ENCODE data around the gene C14orf119. TPM values are rescaled to one million over a fixed set of nuclear protein-coding genes. Genes with fewer than 3 reads are reported as not detected.
A peak's percentile ranks its signal among the peaks of the same experiment; 100 is the strongest.

Gene C14orf119
- total and polyA plus RNA-seq, 9 of the 15 experiments (the other 6 are each of a cell fraction or from before 2014, with no cell fraction given), result 36.7 to 251 (median 51.8) TPM

- no TSS peak for BruUV-seq (replicated peaks)
- no peak overlapping the region; the same call in 2 of the 3 replicates for H3K27ac ChIP-seq (ENCODE audit: extremely low read depth, low read depth, low read length)
- ATAC-seq (no peak), FAIRE-seq (peak; percentile 61), DNase-seq (ENCODE audit: extremely low read depth in 1 of 4, low spot score in 3 of 4) (no peak)
- H3K79me2 ChIP-seq (ENCODE audit: control insufficient read depth, insufficient read depth, low read length), result peaks cover 18% of the 10 kb centered on the region; the same call in 2 of the 3 replicates
- no peaks in the 10 kb centered on the region for H3K9me1 ChIP-seq (ENCODE audit: control insufficient read depth, insufficient read depth, low read length)
- no peaks in the 10 kb centered on the region for H4K20me1 ChIP-seq (replicated peaks; ENCODE audit: control insufficient read depth, insufficient read depth, low read length)
- in situ Hi-C loops (cut with MboI) (no loop called here), intact Hi-C loops (cut with micrococcal nuclease) (no loop called here)
- no peak overlapping the region for H2AFZ ChIP-seq (ENCODE audit: low read depth, low read length)
- H3K36me3 ChIP-seq (ENCODE audit: control insufficient read depth, insufficient read depth, low read length), result peaks cover 98% of the 10 kb centered on the region
- H3K27me3 ChIP-seq (ENCODE audit: control insufficient read depth in 2 of 2, insufficient read depth in 2 of 2, low read length in 2 of 2), result no peaks in the 10 kb centered on the region
- H3K4me1 ChIP-seq (replicated peaks in 1 of 2; ENCODE audit: control insufficient read depth in 2 of 2, insufficient read depth in 2 of 2, low read length in 2 of 2), result no peaks in the 10 kb centered on the region
- CTCF ChIA-PET (ENCODE audit: low intra/inter-chr PET ratio), result no interaction called here
- TF ChIP-seq NFIC (IDR thresholded peaks at IDR 0.05) (peak; percentile 63), NR1H2 (CRISPR knock-in tag; IDR thresholded peaks at IDR 0.05) (no peak), ESRRB (CRISPR knock-in tag; IDR thresholded peaks at IDR 0.05; ENCODE audit: borderline replicate concordance) (no peak), CHAMP1 (IDR thresholded peaks at IDR 0.05) (no peak), PTRF (tag; IDR thresholded peaks at IDR 0.05) (no peak), OTX1 (CRISPR knock-in tag; IDR thresholded peaks at IDR 0.05) (no peak), ZNF778 (CRISPR knock-in tag; IDR thresholded peaks at IDR 0.05) (no peak), ZNF561 (CRISPR knock-in tag; conservative IDR thresholded peaks at IDR 0.05) (no peak), TOE1 (IDR thresholded peaks at IDR 0.05; ENCODE audit: borderline replicate concordance) (no peak), TOE1 (CRISPR knock-in tag; IDR thresholded peaks at IDR 0.05; ENCODE audit: borderline replicate concordance, low read depth) (no peak)
- 80% methylated on average over 1 of the region's 1 CpG for WGBS (ENCODE audit: insufficient coverage, low coverage, missing lambda C conversion rate)
- no peaks in the 10 kb centered on the region for H3K9me3 ChIP-seq (replicated peaks; ENCODE audit: control insufficient read depth, insufficient read depth, low read depth, low read length)
- POLR2A ChIA-PET, result interaction anchor here (1.1 to 2.4 kb wide), 3 partner anchors 8 to 23 kb away, joined by 3 to 11 read pairs (median 4); partner anchors contain the start of genes ACIN1 and C14orf119
- no peak overlapping the region for H3K9ac ChIP-seq (ENCODE audit: insufficient read depth in 1 of 2, low read depth in 2 of 2, low read length in 2 of 2)
- no peak overlapping the region for H3K4me3 ChIP-seq
- H3K4me2 ChIP-seq (ENCODE audit: insufficient read depth, low read length), result no peak overlapping the region
These were observed 8.7 kb upstream of the C14orf119 start for GRCh38 chr14:23086565-23086964.

Measured in K562 (cell line).